ENCODE measurements around the gene SELENON. TPM values are rescaled to one million over a fixed set of nuclear protein-coding genes. Genes with fewer than 3 reads are reported as not detected.
A peak's percentile ranks its signal among the peaks of the same experiment; 100 is the strongest.

SELENON gene
- total RNA-seq, 1 experiment from 2014 or later, result 90.9 TPM

- no peak overlapping the region for H2AFZ ChIP-seq (ENCODE audit: low read length)
- Mint-ChIP-seq H3K4me1 (peaks cover 10 to 13% of the 10 kb centered on the region in 2 experiments), H3K27me3 (ENCODE audit: low read depth) (peaks cover 13% of the 10 kb centered on the region), H3K36me3 (ENCODE audit: insufficient read depth in 1 of 3, low read depth in 3 of 3) (peaks cover 5 to 38% (median 28%) of the 10 kb centered on the region in 3 experiments; a peak in 6 of 7 replicates), H3K9me3 (no peaks in the 10 kb centered on the region), H3K27ac (peak overlapping the region in 1 of 3 experiments; percentile 68; a peak in 1 of 7 replicates), H3K4me3 (no peak overlapping the region)
- no peak overlapping the region for H2BK120ac ChIP-seq (ENCODE audit: low read depth, low read length, poor library complexity, severe bottlenecking)
- H3K27ac ChIP-seq (ENCODE audit: insufficient read length, low read depth, low read length), result no peak overlapping the region
- H3K79me1 ChIP-seq (ENCODE audit: insufficient read depth, low read depth, low read length, poor library complexity, severe bottlenecking), result no peaks in the 10 kb centered on the region
- DNase-seq, result no peak
- H3K4me2 ChIP-seq (ENCODE audit: insufficient read depth, insufficient read length, low read length), result no peak overlapping the region
- no peak overlapping the region for H2AK5ac ChIP-seq (ENCODE audit: insufficient read length, low read length)
- no peaks in the 10 kb centered on the region for H3K9me3 ChIP-seq (ENCODE audit: control insufficient read depth, low read depth, low read length)
- no peak overlapping the region for H3T11ph ChIP-seq (ENCODE audit: low read length)
- H3K23ac ChIP-seq (ENCODE audit: insufficient read length, low read depth, low read length), result no peak overlapping the region
- no peak overlapping the region for H3K9ac ChIP-seq (ENCODE audit: extremely low read depth, insufficient read length, low read length)
- no peak overlapping the region for H4K91ac ChIP-seq (ENCODE audit: insufficient read length, low read depth, low read length)
- no peak overlapping the region for H3K56ac ChIP-seq (ENCODE audit: insufficient read length, low read depth, low read length)
- no peak overlapping the region for H4K8ac ChIP-seq (replicated peaks; ENCODE audit: insufficient read length, low read depth, low read length)
- no peak overlapping the region for H2BK15ac ChIP-seq (ENCODE audit: low read depth, low read length)
- WGBS (ENCODE audit: extremely low coverage, insufficient read length, low lambda C conversion rate), result no CpG with 5 or more reads among the region's 2 CpGs
- no peaks in the 10 kb centered on the region for H4K20me1 ChIP-seq (ENCODE audit: control insufficient read depth, insufficient read depth, insufficient read length)
- no peak overlapping the region for H4K5ac ChIP-seq (ENCODE audit: insufficient read length, low read depth, low read length)
- TF ChIP-seq CTCF (conservative IDR thresholded peaks at IDR 0.05), result no peak
- H3K14ac ChIP-seq (ENCODE audit: insufficient read depth, low read length), result no peak overlapping the region
- no peak overlapping the region for H2BK20ac ChIP-seq (ENCODE audit: low read depth, low read length, poor library complexity, severe bottlenecking)
- no peak overlapping the region for H3K18ac ChIP-seq (ENCODE audit: insufficient read length, low read depth, low read length)
- peaks cover 5% of the 10 kb centered on the region for H3K23me2 ChIP-seq (ENCODE audit: insufficient read length, low read depth, low read length, poor library complexity, severe bottlenecking)
- no peaks in the 10 kb centered on the region; the same call in 1 of the 2 replicates for H3K79me2 ChIP-seq (ENCODE audit: insufficient read depth, low read length)
- 0 out of 2 replicates have a peak, but pooled peaks cover 4% of the 10 kb centered on the region for H3K4me1 ChIP-seq (ENCODE audit: insufficient read depth, low read length)
- H3K4ac ChIP-seq (ENCODE audit: low read depth, low read length), result no peak overlapping the region
- H2BK5ac ChIP-seq (ENCODE audit: insufficient read length, low read length), result no peak overlapping the region
- H3K27me3 ChIP-seq (ENCODE audit: insufficient read depth, low read length), result no peaks in the 10 kb centered on the region
- H2BK12ac ChIP-seq (ENCODE audit: insufficient read length, low read depth, low read length), result no peak overlapping the region
Observed at GRCh38 chr1:25825605-25826004, 25.6 kb downstream of the SELENON start.

Data from H9 (cell line).